CD4-positive, alpha-beta T cell (primary cell): ENCODE results near the gene MTX2. TPM values are rescaled to one million over a fixed set of nuclear protein-coding genes. Genes with fewer than 3 reads are reported as not detected.
"Not testable (repeated sequence)": the region's sequence is repeated elsewhere in the genome, so short reads cannot be mapped to it uniquely, and the experiment has no call there.

ENCODE experiments used
- ATAC-seq: fragments of 200-7000 bp; cut with Tn5 transposase; one replicate; pipeline ENCODE4 v1.10.0; 2022; ENCODE audit warnings: mild to moderate bottlenecking; ENCODE audit not compliant: poor library complexity
- CTCF ChIA-PET: fragments of 350-600 bp; sonication (Branson Sonifier 250); formaldehyde crosslinking; loops from one replicate; lab custom pipeline; 2021; ENCODE audit warnings: antibody characterized with exemption, inconsistent platforms; lab: Charles Lee
- POLR2A ChIA-PET: fragments of 350-600 bp; sonication (Branson Sonifier 250); formaldehyde crosslinking; loops from one replicate; lab custom pipeline; 2021; ENCODE audit warnings: antibody characterized with exemption, inconsistent platforms; lab: Charles Lee
- DNase-seq, 14 experiments: peaks; one replicate each; pipeline ENCODE4 v3.0.0-alpha.2; 2013 to 2020; ENCODE audit warnings: mixed read lengths in 2 of 14
- H3K27ac ChIP-seq, 2 donors: one replicate each; pipeline versions ENCODE4 v1.5.1 to v1.7.0; 2013; ENCODE audit warnings: low read length in 2 of 2, low read depth in 1 of 2, mild to moderate bottlenecking in 1 of 2
- H3K27me3 ChIP-seq, 2 experiments: 1 replicate in 1 of 2; 2 replicates in 1 of 2; pipeline versions ENCODE4 v1.6.1 to v1.7.0; 2013; ENCODE audit warnings: low read length in 2 of 2, control low read depth in 1 of 2, mild to moderate bottlenecking in 1 of 2, moderate library complexity in 1 of 2; ENCODE audit not compliant: insufficient read depth in 2 of 2, control insufficient read depth in 1 of 2
- H3K36me3 ChIP-seq: one replicate; pipeline ENCODE4 v1.6.1; 2013; ENCODE audit warnings: low read length, control low read depth; ENCODE audit not compliant: insufficient read depth
- H3K4me1 ChIP-seq: one replicate; pipeline ENCODE4 v1.6.1; 2013; ENCODE audit warnings: low read length, control low read depth; ENCODE audit not compliant: insufficient read depth
- H3K4me3 ChIP-seq: one replicate; pipeline ENCODE4 v1.5.1; 2013; ENCODE audit warnings: mild to moderate bottlenecking, low read length, moderate library complexity
- H3K9me3 ChIP-seq, 2 experiments: 1 replicate in 1 of 2; 2 replicates in 1 of 2; pipeline versions ENCODE4 v1.6.1 to v1.7.0; 2013; ENCODE audit warnings: low read length in 2 of 2, mild to moderate bottlenecking in 2 of 2, control low read depth in 1 of 2, moderate library complexity in 1 of 2; ENCODE audit not compliant: control insufficient read depth in 1 of 2, insufficient read depth in 1 of 2
- H3K27ac Mint-ChIP-seq: one replicate; pipeline ENCODE4 v1.8.0; 2020; ENCODE audit warnings: mixed read lengths
- H3K27me3 Mint-ChIP-seq: one replicate; pipeline ENCODE4 v1.8.0; 2021; ENCODE audit warnings: mixed read lengths
- H3K36me3 Mint-ChIP-seq: one replicate; pipeline ENCODE4 v1.8.0; 2021; ENCODE audit warnings: low read depth, mixed read lengths
- H3K4me1 Mint-ChIP-seq: one replicate; pipeline ENCODE4 v1.8.0; 2021; ENCODE audit warnings: low read depth, mixed read lengths
- H3K4me3 Mint-ChIP-seq: one replicate; pipeline ENCODE4 v1.8.0; 2020; ENCODE audit warnings: mild to moderate bottlenecking, mixed read lengths
- H3K9me3 Mint-ChIP-seq: one replicate; pipeline ENCODE4 v1.8.0; 2020; ENCODE audit warnings: mixed read lengths
- CTCF ChIP-seq: fragments of 200-600 bp; IDR thresholded peaks from one replicate; pipeline ENCODE4 v1.8.0; 2022; ENCODE audit warnings: antibody characterized with exemption, mild to moderate bottlenecking
- intact Hi-C, 2 experiments: fragments of 100-400 bp; cut with DNase I in 1 of 2; cut with micrococcal nuclease in 1 of 2; formaldehyde crosslinking; loops; one replicate each; pipeline versions ENCODE4 v1.15.1 to v1.9.0; 2023 to 2025; cut with DNase I, micrococcal nuclease
- total RNA-seq, 174 experiments: library from RNA in 2 of 174; stranded (reverse) in 2 of 174; gene quantifications; one replicate each; pipeline ENCODE4 v1.2.3 and lab custom pipeline; 2021 to 2026

Gene MTX2
- total RNA-seq, 2 experiments from 2014 or later: 5.0 to 5.2 TPM

DNA sequence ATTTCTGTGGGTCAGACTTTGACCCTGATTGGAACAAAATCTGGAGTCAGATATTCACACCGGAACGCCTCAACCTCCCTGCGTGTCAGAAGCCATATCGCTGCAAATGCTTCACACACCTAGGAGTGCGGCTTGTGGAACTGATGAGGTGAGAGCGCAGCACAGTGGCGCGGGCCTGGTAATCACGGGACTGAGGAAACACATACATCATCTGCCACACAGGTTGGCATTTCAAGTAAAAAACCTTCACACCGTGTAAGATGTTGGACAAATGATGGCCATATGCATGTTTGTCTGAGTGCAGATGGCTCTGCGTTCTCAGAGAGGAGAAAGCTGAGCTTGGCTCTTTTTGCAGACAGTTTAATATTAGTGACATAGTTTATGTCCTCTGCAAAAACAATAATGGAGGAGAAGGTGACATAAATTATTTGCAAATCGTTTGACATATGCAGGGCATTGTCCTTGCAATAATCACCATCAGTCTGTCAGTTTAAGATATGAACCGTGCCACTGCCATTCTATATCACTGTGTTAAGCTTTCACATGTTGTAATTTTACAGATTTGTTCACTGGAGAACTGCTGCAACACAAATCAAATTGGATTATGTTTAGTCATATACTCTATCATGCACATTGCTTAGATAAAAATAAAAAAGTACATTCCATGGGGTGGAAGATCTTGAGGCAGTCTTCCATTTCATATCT, 101.4 kb downstream of the MTX2 start:
- Histone ChIP-seq H3K27ac (no peak overlapping the region), H3K27me3 (no peaks in the 10 kb centered on the region), H3K4me3 (no peak overlapping the region), H3K9me3 (no peaks in the 10 kb centered on the region), H3K36me3 (no peaks in the 10 kb centered on the region), H3K4me1 (no peaks in the 10 kb centered on the region)
- ChIA-PET POLR2A (no interaction called here), CTCF (no interaction called here)
- H3K27ac Mint-ChIP-seq: no peak overlapping the region
- H3K9me3 Mint-ChIP-seq: peaks cover 9% of the 10 kb centered on the region
- intact Hi-C loops: no loop called here
- DNase-seq: no peak
- no peak for TF ChIP-seq CTCF
- H3K4me3 Mint-ChIP-seq: no peak overlapping the region
- no peak for ATAC-seq
- H3K27me3 Mint-ChIP-seq: peaks cover 25% of the 10 kb centered on the region
- H3K36me3 Mint-ChIP-seq: no peaks in the 10 kb centered on the region
- no peaks in the 10 kb centered on the region for H3K4me1 Mint-ChIP-seq

- H3K9me3 Mint-ChIP-seq, H3K4me3 Mint-ChIP-seq: not testable (repeated sequence)
- H3K27me3 Mint-ChIP-seq: peaks cover 23% of the 10 kb centered on the region
These were observed 103.9 kb downstream of the MTX2 start for GRCh38 chr2:176373155-176373554.

DNA sequence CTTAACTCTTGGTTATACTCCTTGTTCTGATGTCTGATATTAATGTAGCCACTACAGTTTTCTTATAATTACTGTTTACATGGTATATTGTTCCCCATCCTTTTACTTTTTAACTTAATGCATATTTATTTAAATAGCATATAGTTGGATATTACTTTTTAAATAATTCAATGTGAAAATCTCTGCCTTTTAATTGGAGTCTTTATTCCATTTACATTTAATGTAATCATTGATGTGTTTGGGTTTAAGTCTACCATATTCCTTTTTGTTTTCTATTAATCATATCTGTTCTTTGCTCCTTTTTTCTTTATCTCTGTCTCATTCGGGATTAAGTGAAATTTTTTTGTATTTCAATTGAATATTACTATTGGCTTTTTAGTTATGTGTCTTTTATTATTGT, 109.1 kb downstream of the MTX2 start:
- Histone ChIP-seq H3K36me3 (no peaks in the 10 kb centered on the region), H3K9me3 (peaks cover 4 to 14% of the 10 kb centered on the region in 2 experiments), H3K4me3 (no peak overlapping the region), H3K4me1 (no peaks in the 10 kb centered on the region), H3K27me3 (peaks cover 0 to 5% of the 10 kb centered on the region in 2 experiments), H3K27ac (no peak overlapping the region)
- TF ChIP-seq CTCF: no peak
- CTCF ChIA-PET: no interaction called here
- no peak for DNase-seq
- Mint-ChIP-seq H3K9me3 (peaks cover 16% of the 10 kb centered on the region), H3K4me1 (no peaks in the 10 kb centered on the region), H3K27ac (no peak overlapping the region), H3K4me3 (no peak overlapping the region), H3K27me3 (peaks cover 48% of the 10 kb centered on the region), H3K36me3 (no peaks in the 10 kb centered on the region)
- POLR2A ChIA-PET: no interaction called here
- no peak for ATAC-seq
- intact Hi-C loops: no loop called here

More at GRCh38 chr2:176373155-176373554, 103.9 kb downstream of the MTX2 start:
- H3K27ac Mint-ChIP-seq, H3K4me1 ChIP-seq, H3K4me3 ChIP-seq, DNase-seq, H3K36me3 ChIP-seq, H3K27me3 ChIP-seq, POLR2A ChIA-PET, ATAC-seq, H3K27ac ChIP-seq, H3K4me1 Mint-ChIP-seq, H3K36me3 Mint-ChIP-seq, intact Hi-C loops, H3K9me3 ChIP-seq: not testable (repeated sequence)
- CTCF ChIA-PET: interaction anchor here (1.1 kb wide), 1 partner anchor 10 kb away, joined by 5 read pairs; no protein-coding TSS in a partner anchor

DNA sequence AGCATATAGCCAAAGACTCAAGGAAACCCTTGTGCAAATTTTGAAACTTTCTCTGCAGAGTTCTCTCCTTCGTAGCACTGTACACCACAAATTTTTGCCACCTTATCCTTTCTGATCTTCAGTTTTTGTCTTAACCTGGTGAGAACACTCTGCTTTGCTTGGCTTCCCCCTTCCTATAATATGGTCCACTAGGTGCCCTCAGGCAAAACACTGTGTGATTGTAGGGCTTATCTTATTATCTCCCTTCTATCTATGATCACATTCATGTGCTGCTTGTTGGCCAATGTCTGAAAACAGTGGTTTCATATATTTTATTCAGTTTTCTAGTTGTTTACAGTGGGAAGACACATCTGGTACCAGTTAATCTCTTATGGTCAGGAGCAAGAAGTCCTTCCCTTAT, 111.1 kb downstream of the MTX2 start:
- Mint-ChIP-seq H3K9me3 (peaks cover 10% of the 10 kb centered on the region), H3K27ac (no peak overlapping the region), H3K36me3 (no peaks in the 10 kb centered on the region), H3K4me3 (no peak overlapping the region), H3K27me3 (peaks cover 47% of the 10 kb centered on the region), H3K4me1 (no peaks in the 10 kb centered on the region)
- no peaks in the 10 kb centered on the region for H3K36me3 ChIP-seq
- no peaks in the 10 kb centered on the region for H3K4me1 ChIP-seq
- H3K27ac ChIP-seq: no peak overlapping the region
- intact Hi-C loops: no loop called here
- H3K27me3 ChIP-seq: peaks cover 0 to 5% of the 10 kb centered on the region in 2 experiments
- H3K4me3 ChIP-seq: no peak overlapping the region
- ChIA-PET POLR2A (no interaction called here), CTCF (no interaction called here)
- no peak for TF ChIP-seq CTCF
- ATAC-seq: no peak
- no peak for DNase-seq
- H3K9me3 ChIP-seq: peaks cover 4 to 14% of the 10 kb centered on the region in 2 experiments
